Measurements from ENCODE around the gene APBB1IP. TPM values are rescaled to one million over a fixed set of nuclear protein-coding genes. Genes with fewer than 3 reads are reported as not detected.
A peak's percentile ranks its signal among the peaks of the same experiment; 100 is the strongest.

APBB1IP gene
- total and polyA plus RNA-seq, 5 experiments from 2014 or later: 50.0 to 102 (median 68.5) TPM

- peaks cover 0 to 4% (median 0%) of the 10 kb centered on the region in 9 donors for H3K9me3 Mint-ChIP-seq
- H3K4me1 Mint-ChIP-seq: peaks cover 16 to 32% (median 18%) of the 10 kb centered on the region in 4 donors
- no peaks in the 10 kb centered on the region for H3K27me3 Mint-ChIP-seq
- peaks cover 30 to 87% (median 64%) of the 10 kb centered on the region in 3 donors for H3K36me3 Mint-ChIP-seq
- peak overlapping the region in 5 of 10 donors; percentile 31 to 55 (median 51) for H3K27ac Mint-ChIP-seq
- ATAC-seq (no peak), DNase-seq (no peak)
- POLR2A ChIA-PET: interaction anchor here (0.9 kb wide), 1 partner anchor 84 kb away, joined by 3 read pairs; no protein-coding TSS in a partner anchor
- H3K4me3 Mint-ChIP-seq: no peak overlapping the region
Observed at GRCh38 chr10:26513101-26513500, 75.0 kb downstream of the APBB1IP start.

GRCh38 chr10:26516540-26517101, 78.5 kb downstream of the APBB1IP start:
- POLR2A ChIA-PET: interaction anchor here (0.6 kb wide), 3 partner anchors 48 to 124 kb away, joined by 3 to 6 read pairs (median 3); no protein-coding TSS in a partner anchor
- H3K36me3 Mint-ChIP-seq: peaks cover 38 to 96% (median 72%) of the 10 kb centered on the region in 3 donors
- DNase-seq (no peak), ATAC-seq (no peak)
- H3K27ac Mint-ChIP-seq: peak overlapping the region in 5 of 10 donors; percentile 10 to 59 (median 54)
- H3K4me1 Mint-ChIP-seq: peaks cover 13 to 47% (median 32%) of the 10 kb centered on the region in 4 donors
- H3K4me3 Mint-ChIP-seq: no peak overlapping the region
- no peaks in the 10 kb centered on the region for H3K27me3 Mint-ChIP-seq
- peaks cover 0 to 6% (median 0%) of the 10 kb centered on the region in 9 donors for H3K9me3 Mint-ChIP-seq

GRCh38 chr10:26517141-26517867, 79.2 kb downstream of the APBB1IP start:
- peaks cover 0 to 6% (median 0%) of the 10 kb centered on the region in 9 donors for H3K9me3 Mint-ChIP-seq
- peak overlapping the region in 8 of 10 donors; percentile 4 to 81 (median 50) for H3K27ac Mint-ChIP-seq
- ATAC-seq (no peak), DNase-seq (no peak)
- POLR2A ChIA-PET: interaction anchor here (0.6 kb wide), 2 partner anchors 87 to 125 kb away, joined by 3 to 6 read pairs; no protein-coding TSS in a partner anchor
- no peak overlapping the region for H3K4me3 Mint-ChIP-seq
- peaks cover 38 to 98% (median 70%) of the 10 kb centered on the region in 3 donors for H3K36me3 Mint-ChIP-seq
- H3K4me1 Mint-ChIP-seq: peaks cover 13 to 49% (median 36%) of the 10 kb centered on the region in 4 donors
- no peaks in the 10 kb centered on the region for H3K27me3 Mint-ChIP-seq

GRCh38 chr10:26519803-26520202, 81.7 kb downstream of the APBB1IP start:
- peak overlapping the region in 5 of 10 donors; percentile 5 to 68 (median 31) for H3K27ac Mint-ChIP-seq
- POLR2A ChIA-PET: no interaction called here
- no peaks in the 10 kb centered on the region for H3K27me3 Mint-ChIP-seq
- ATAC-seq: no peak
- no peak for DNase-seq
- peaks cover 0 to 6% (median 0%) of the 10 kb centered on the region in 9 donors for H3K9me3 Mint-ChIP-seq
- H3K36me3 Mint-ChIP-seq: peaks cover 27 to 94% (median 62%) of the 10 kb centered on the region in 3 donors
- H3K4me1 Mint-ChIP-seq: peaks cover 20 to 62% (median 49%) of the 10 kb centered on the region in 4 donors
- peak overlapping the region in 1 of 10 donors; percentile 24 for H3K4me3 Mint-ChIP-seq

- H3K9me3 Mint-ChIP-seq: peaks cover 0 to 6% (median 0%) of the 10 kb centered on the region in 9 donors
- H3K4me3 Mint-ChIP-seq: no peak overlapping the region
- DNase-seq (no peak), ATAC-seq (no peak)
- H3K4me1 Mint-ChIP-seq: peaks cover 18 to 65% (median 54%) of the 10 kb centered on the region in 4 donors
- POLR2A ChIA-PET: no interaction called here
- no peaks in the 10 kb centered on the region for H3K27me3 Mint-ChIP-seq
- peaks cover 23 to 93% (median 62%) of the 10 kb centered on the region in 3 donors for H3K36me3 Mint-ChIP-seq
- H3K27ac Mint-ChIP-seq: peak overlapping the region in 5 of 10 donors; percentile 4 to 66 (median 28)
Observed at GRCh38 chr10:26520575-26520974, 82.4 kb downstream of the APBB1IP start.

- Mint-ChIP-seq H3K4me3 (peak overlapping the region in 4 of 10 donors; percentile 26 to 43 (median 33)), H3K36me3 (peaks cover 13 to 92% (median 59%) of the 10 kb centered on the region in 3 donors), H3K4me1 (peaks cover 15 to 57% (median 53%) of the 10 kb centered on the region in 4 donors), H3K9me3 (peaks cover 0 to 4% (median 0%) of the 10 kb centered on the region in 9 donors), H3K27ac (peak overlapping the region; percentile 58 to 87 (median 74)), H3K27me3 (no peaks in the 10 kb centered on the region)
- POLR2A ChIA-PET: interaction anchor here (0.7 to 1.1 kb wide), 2 partner anchors 29 to 97 kb away, joined by 3 to 5 read pairs; no protein-coding TSS in a partner anchor
- ATAC-seq (no peak), DNase-seq (no peak)
Observed at GRCh38 chr10:26524161-26524896, 86.2 kb downstream of the APBB1IP start.

GRCh38 chr10:26525586-26525985, 87.4 kb downstream of the APBB1IP start:
- DNase-seq: no peak
- POLR2A ChIA-PET: interaction anchor here (1.0 kb wide), 1 partner anchor 87 kb away, joined by 3 read pairs; the partner anchor contains the start of gene APBB1IP
- Mint-ChIP-seq H3K27ac (peak overlapping the region; percentile 25 to 93 (median 78)), H3K36me3 (peaks cover under 1 to 89% (median 51%) of the 10 kb centered on the region in 3 donors), H3K27me3 (no peaks in the 10 kb centered on the region), H3K4me3 (peak overlapping the region in 2 of 10 donors; percentile 7 to 30), H3K4me1 (peaks cover 15 to 50% (median 44%) of the 10 kb centered on the region in 4 donors), H3K9me3 (no peaks in the 10 kb centered on the region)
- ATAC-seq: no peak

GRCh38 chr10:26527018-26527417, 88.9 kb downstream of the APBB1IP start:
- Mint-ChIP-seq H3K4me3 (no peak overlapping the region), H3K4me1 (peaks cover 14 to 46% (median 36%) of the 10 kb centered on the region in 4 donors), H3K27ac (peak overlapping the region in 6 of 10 donors; percentile 17 to 66 (median 50)), H3K36me3 (peaks cover 0 to 87% (median 48%) of the 10 kb centered on the region in 3 donors), H3K27me3 (no peaks in the 10 kb centered on the region), H3K9me3 (no peaks in the 10 kb centered on the region)
- POLR2A ChIA-PET: no interaction called here
- ATAC-seq (no peak), DNase-seq (no peak)

GRCh38 chr10:26528048-26528447, 89.9 kb downstream of the APBB1IP start:
- H3K4me3 Mint-ChIP-seq: no peak overlapping the region
- ATAC-seq: no peak
- H3K27ac Mint-ChIP-seq: peak overlapping the region; percentile 6 to 82 (median 57)
- H3K36me3 Mint-ChIP-seq: peaks cover 1 to 85% (median 47%) of the 10 kb centered on the region in 3 donors
- no peaks in the 10 kb centered on the region for H3K9me3 Mint-ChIP-seq
- peaks cover 14 to 42% (median 33%) of the 10 kb centered on the region in 4 donors for H3K4me1 Mint-ChIP-seq
- no peaks in the 10 kb centered on the region for H3K27me3 Mint-ChIP-seq
- no peak for DNase-seq
- POLR2A ChIA-PET: interaction anchor here (0.7 kb wide), 1 partner anchor 9 kb away, joined by 3 read pairs; no protein-coding TSS in a partner anchor

GRCh38 chr10:26528715-26529393, 90.7 kb downstream of the APBB1IP start:
- Mint-ChIP-seq H3K36me3 (peaks cover 4 to 87% (median 46%) of the 10 kb centered on the region in 3 donors), H3K4me1 (peaks cover 14 to 38% (median 32%) of the 10 kb centered on the region in 4 donors), H3K9me3 (no peaks in the 10 kb centered on the region), H3K27me3 (no peaks in the 10 kb centered on the region), H3K4me3 (no peak overlapping the region), H3K27ac (peak overlapping the region in 9 of 10 donors; percentile 14 to 82 (median 73))
- POLR2A ChIA-PET: no interaction called here
- DNase-seq: no peak
- no peak for ATAC-seq

GRCh38 chr10:26534384-26534783, 96.2 kb downstream of the APBB1IP start:
- POLR2A ChIA-PET: interaction anchor here (0.5 to 0.6 kb wide), 2 partner anchors 58 to 552 kb away, joined by 5 to 7 read pairs; no protein-coding TSS in a partner anchor
- peaks cover 9 to 82% (median 27%) of the 10 kb centered on the region in 3 donors for H3K36me3 Mint-ChIP-seq
- peak in 2 of 10 donors; percentile 5 to 9 for DNase-seq
- no peak for ATAC-seq
- H3K27me3 Mint-ChIP-seq: no peaks in the 10 kb centered on the region
- H3K27ac Mint-ChIP-seq: peak overlapping the region in 7 of 10 donors; percentile 40 to 82 (median 69)
- peaks cover 4 to 16% (median 7%) of the 10 kb centered on the region in 4 donors for H3K4me1 Mint-ChIP-seq
- no peak overlapping the region for H3K4me3 Mint-ChIP-seq
- H3K9me3 Mint-ChIP-seq: no peaks in the 10 kb centered on the region

Data from naive thymus-derived CD8-positive, alpha-beta T cell (primary cell).